Dermis blood vessel endothelial cell (primary cell): Measurements from ENCODE around the gene KDM4C. TPM values are rescaled to one million over a fixed set of nuclear protein-coding genes. Genes with fewer than 3 reads are reported as not detected.

Experiments used
- total RNA-seq: library from RNA; depleted of rRNA; stranded (reverse); fragments of >200 nt; gene quantifications from 2 replicates; pipeline ENCODE4 v1.2.3, GENCODE V29; 2014

The KDM4C gene
- total RNA-seq, 1 donor from 2014 or later, result 23.0 TPM

Other genes with a start within 250 kb of the KDM4C start
- 3.2 and 10.0 TPM in 2 replicates for gene GLDC, start 112.2 kb upstream of the KDM4C start, total RNA-seq